Activated naive CD8-positive, alpha-beta T cell treated with anti-CD3 and anti-CD28 coated beads, Interleukin-2, amount 50 U/mL, for 24 hours (primary cell): ENCODE results near the gene MAP7D3.

Experiments used
- ATAC-seq: fragments of 150-1000 bp; cut with Tn5 transposase; one replicate; pipeline ENCODE4 v1.10.0; 2021
- DNase-seq: peaks from one replicate; pipeline ENCODE4 v3.0.0; 2021
- H3K27ac Mint-ChIP-seq: one replicate; pipeline ENCODE4 v1.8.0; 2021; ENCODE audit warnings: mild to moderate bottlenecking, mixed read lengths
- H3K27me3 Mint-ChIP-seq: one replicate; pipeline ENCODE4 v1.8.0; 2021; ENCODE audit warnings: mixed read lengths
- H3K36me3 Mint-ChIP-seq: one replicate; pipeline ENCODE4 v1.8.0; 2021; ENCODE audit warnings: low read depth, mixed read lengths
- H3K4me1 Mint-ChIP-seq: one replicate; pipeline ENCODE4 v1.8.0; 2021; ENCODE audit warnings: mixed read lengths
- H3K4me3 Mint-ChIP-seq: one replicate; pipeline ENCODE4 v1.8.0; 2021; ENCODE audit warnings: mild to moderate bottlenecking, moderate library complexity, mixed read lengths
- H3K9me3 Mint-ChIP-seq: one replicate; pipeline ENCODE4 v1.8.0; 2021; ENCODE audit warnings: mixed read lengths

The MAP7D3 gene

DNA sequence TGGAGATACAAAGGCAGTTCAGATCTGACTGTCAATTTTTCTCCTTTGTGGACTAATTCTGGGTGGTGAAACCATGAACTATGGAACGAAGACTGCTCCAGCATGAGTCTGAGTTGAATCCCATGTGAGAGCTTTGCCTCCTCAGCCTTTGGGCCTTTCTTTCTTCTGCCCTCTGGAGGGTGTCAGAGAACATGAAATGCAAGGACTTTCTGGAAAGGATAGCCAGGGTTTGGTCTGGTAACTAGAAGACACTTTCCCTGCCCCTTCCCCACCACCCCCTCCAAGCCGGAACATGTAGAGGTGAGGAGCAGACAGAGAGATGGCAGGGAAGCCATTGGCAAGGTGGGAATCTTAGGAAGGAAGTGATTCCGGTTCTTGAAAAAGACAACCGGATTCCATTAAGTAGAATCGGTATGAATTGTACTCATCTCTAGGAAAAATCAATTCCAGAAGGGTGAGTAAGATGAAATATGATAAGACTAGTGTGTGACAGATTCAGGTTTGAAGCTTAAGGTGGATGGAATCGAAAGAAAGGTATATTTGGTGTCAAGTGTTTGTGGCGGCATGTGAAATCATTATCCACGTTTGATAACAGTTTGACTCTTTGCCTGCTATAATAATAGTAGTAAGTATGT, 84.9 kb downstream of the MAP7D3 start:
- Mint-ChIP-seq H3K27me3 (no peaks in the 10 kb centered on the region), H3K36me3 (no peaks in the 10 kb centered on the region), H3K27ac (no peak overlapping the region), H3K4me1 (no peaks in the 10 kb centered on the region), H3K9me3 (no peaks in the 10 kb centered on the region), H3K4me3 (no peak overlapping the region)
- ATAC-seq = no peak
- no peak for DNase-seq

DNA sequence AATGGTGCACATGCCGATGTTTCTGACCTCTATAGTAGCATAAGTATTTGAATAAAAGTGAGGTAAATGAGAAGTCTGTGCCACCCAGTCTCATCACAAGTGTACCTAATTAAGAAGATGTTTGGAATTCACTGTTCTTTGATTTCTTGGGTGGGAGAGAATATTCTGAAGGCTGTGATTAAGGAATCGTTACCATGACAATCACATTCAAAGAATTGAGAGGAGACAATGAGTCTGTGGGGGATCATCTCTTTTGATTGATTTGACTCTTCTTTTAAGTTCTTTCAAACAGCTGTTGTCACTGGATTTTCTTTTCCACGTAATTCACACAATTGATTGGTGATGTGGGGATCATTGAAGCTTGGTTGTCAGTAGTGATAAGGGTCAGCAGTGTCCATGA, 85.8 kb downstream of the MAP7D3 start:
- Mint-ChIP-seq H3K9me3 (no peaks in the 10 kb centered on the region), H3K36me3 (no peaks in the 10 kb centered on the region)

DNA sequence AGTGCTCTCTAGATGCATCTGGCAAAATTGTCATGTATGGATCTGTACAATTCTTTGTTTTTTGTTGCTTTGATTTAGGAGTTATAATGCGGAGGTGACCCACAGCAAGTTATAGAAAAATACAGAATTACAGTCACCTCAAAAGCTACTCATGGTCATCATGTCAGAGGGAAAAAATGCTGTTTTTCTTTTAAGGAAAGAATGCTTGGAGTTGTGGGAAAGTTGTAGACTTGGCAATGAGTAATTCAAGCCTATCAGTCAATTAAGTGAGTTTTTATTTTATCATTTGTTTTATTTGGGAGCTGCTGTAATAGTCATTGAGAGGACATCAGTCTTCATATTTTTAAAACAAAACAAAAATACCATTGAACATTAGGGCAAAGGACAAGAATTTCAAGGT, 87.5 kb downstream of the MAP7D3 start:
- H3K27me3 Mint-ChIP-seq = no peaks in the 10 kb centered on the region
- no peaks in the 10 kb centered on the region for H3K9me3 Mint-ChIP-seq
- H3K36me3 Mint-ChIP-seq = no peaks in the 10 kb centered on the region
- no peak overlapping the region for H3K4me3 Mint-ChIP-seq
- H3K27ac Mint-ChIP-seq = no peak overlapping the region
- ATAC-seq (no peak), DNase-seq (no peak)
- H3K4me1 Mint-ChIP-seq = no peaks in the 10 kb centered on the region

More for the DNA sequence above, 85.8 kb downstream of the MAP7D3 start:
- no peaks in the 10 kb centered on the region for H3K27me3 Mint-ChIP-seq
- no peak for DNase-seq
- H3K4me3 Mint-ChIP-seq = no peak overlapping the region
- H3K4me1 Mint-ChIP-seq = no peaks in the 10 kb centered on the region
- H3K27ac Mint-ChIP-seq = no peak overlapping the region
- no peak for ATAC-seq
